Glutamatergic neuron (in vitro differentiated cells): ENCODE data around the gene GNAQ. TPM values are rescaled to one million over a fixed set of nuclear protein-coding genes. Genes with fewer than 3 reads are reported as not detected.

Experiments
- DNase-seq: peaks from one replicate; pipeline ENCODE4 v3.0.0; 2022
- H3K27ac Mint-ChIP-seq: one replicate; pipeline ENCODE4 v1.8.0; 2020; ENCODE audit warnings: mild to moderate bottlenecking, mixed read lengths, inconsistent platforms; ENCODE audit not compliant: unreplicated experiment
- H3K27me3 Mint-ChIP-seq: one replicate; pipeline ENCODE4 v1.8.0; 2020; ENCODE audit warnings: mild to moderate bottlenecking, moderate library complexity, mixed read lengths, inconsistent platforms; ENCODE audit not compliant: unreplicated experiment
- H3K36me3 Mint-ChIP-seq: one replicate; pipeline ENCODE4 v1.8.0; 2020; ENCODE audit warnings: mild to moderate bottlenecking, mixed read lengths, inconsistent platforms; ENCODE audit not compliant: unreplicated experiment
- H3K4me1 Mint-ChIP-seq: one replicate; pipeline ENCODE4 v1.8.0; 2020; ENCODE audit warnings: mild to moderate bottlenecking, low read depth, mixed read lengths, inconsistent platforms; ENCODE audit not compliant: unreplicated experiment
- H3K4me3 Mint-ChIP-seq: one replicate; pipeline ENCODE4 v1.8.0; 2020; ENCODE audit warnings: mild to moderate bottlenecking, mixed read lengths, inconsistent platforms; ENCODE audit not compliant: unreplicated experiment
- H3K9me3 Mint-ChIP-seq: one replicate; pipeline ENCODE4 v1.8.0; 2020; ENCODE audit warnings: mild to moderate bottlenecking, moderate library complexity, mixed read lengths, inconsistent platforms; ENCODE audit not compliant: unreplicated experiment
- total RNA-seq: library from RNA; stranded (reverse); fragmentation: NEBNext Ultra II Directional; extraction: Animal tissue kit (Norgen Biotek cat#: 25700); gene quantifications from one replicate; pipeline ENCODE4 v1.2.1, GENCODE V29; 2021; ENCODE audit not compliant: unreplicated experiment
- TF ChIP-seq, protein P1 (sequence below): fragments of 200-600 bp; sonication (generic); IDR thresholded peaks from one replicate; pipeline ENCODE4 v1.5.0; 2021; ENCODE audit not compliant: partially characterized antibody, unreplicated experiment

GNAQ gene
- total RNA-seq, 1 donor from 2014 or later, result 72.8 TPM

DNA sequence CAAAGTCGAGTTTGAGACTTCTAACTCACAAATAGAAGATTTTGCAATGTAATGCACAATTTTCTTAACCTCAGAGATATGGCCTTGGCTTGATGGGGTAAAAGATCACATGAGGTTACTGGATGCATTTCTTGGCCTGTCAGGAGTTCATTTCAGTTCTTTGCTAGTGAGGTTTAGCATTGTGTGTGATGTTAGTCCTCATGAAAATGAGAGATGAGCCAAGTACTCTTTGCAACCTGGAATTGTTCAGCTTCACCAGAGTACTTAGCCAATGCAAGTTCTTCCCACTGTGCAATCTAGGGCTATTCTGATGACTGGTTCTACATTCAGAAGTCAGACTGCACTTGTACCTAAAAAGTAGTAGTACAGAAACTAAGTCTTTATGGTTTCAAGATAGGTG lies 24.9 kb downstream of the GNAQ start:
- no peak for DNase-seq
- Mint-ChIP-seq H3K4me1 (peaks cover 20% of the 10 kb centered on the region), H3K27ac (no peak overlapping the region), H3K4me3 (no peak overlapping the region), H3K27me3 (no peaks in the 10 kb centered on the region), H3K36me3 (no peaks in the 10 kb centered on the region), H3K9me3 (no peaks in the 10 kb centered on the region)
- TF ChIP-seq, protein P1, sequence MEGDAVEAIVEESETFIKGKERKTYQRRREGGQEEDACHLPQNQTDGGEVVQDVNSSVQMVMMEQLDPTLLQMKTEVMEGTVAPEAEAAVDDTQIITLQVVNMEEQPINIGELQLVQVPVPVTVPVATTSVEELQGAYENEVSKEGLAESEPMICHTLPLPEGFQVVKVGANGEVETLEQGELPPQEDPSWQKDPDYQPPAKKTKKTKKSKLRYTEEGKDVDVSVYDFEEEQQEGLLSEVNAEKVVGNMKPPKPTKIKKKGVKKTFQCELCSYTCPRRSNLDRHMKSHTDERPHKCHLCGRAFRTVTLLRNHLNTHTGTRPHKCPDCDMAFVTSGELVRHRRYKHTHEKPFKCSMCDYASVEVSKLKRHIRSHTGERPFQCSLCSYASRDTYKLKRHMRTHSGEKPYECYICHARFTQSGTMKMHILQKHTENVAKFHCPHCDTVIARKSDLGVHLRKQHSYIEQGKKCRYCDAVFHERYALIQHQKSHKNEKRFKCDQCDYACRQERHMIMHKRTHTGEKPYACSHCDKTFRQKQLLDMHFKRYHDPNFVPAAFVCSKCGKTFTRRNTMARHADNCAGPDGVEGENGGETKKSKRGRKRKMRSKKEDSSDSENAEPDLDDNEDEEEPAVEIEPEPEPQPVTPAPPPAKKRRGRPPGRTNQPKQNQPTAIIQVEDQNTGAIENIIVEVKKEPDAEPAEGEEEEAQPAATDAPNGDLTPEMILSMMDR, result no peak

DNA sequence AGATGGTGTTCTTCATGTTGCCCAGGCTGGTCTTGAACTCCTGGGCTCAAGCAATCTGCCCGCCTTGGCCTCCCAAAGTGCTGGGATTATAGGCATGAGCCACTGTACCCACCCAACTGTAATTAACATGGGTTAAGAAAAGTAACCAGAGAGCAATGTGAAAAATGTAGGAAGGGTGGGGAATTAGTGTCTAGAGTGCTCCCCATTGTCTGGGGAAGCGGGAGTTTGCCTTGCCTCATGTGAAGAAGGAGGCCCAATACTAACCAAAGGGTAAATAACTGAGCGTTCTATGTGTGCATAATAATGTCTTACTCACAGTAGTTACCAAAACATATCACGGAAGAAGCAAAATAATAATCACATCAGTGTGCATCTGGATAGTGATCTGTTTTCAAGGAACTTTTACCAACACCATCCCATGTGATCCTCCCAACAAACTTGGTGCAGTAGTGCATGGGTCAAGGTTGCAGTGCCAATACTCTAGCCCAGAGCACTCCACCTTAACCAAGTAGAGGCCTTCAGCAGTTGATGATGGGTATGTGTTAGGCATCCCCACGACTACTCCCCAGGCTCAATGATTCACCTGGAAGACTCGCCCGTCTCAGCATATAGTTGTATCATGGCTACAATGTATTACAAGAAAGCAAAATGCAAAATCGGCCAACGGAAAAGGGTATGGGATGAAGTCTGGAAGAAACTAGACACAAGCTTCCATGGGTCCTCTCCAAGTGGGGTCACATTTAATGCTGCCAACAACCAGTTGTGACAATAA lies 26.2 kb downstream of the GNAQ start:
- Mint-ChIP-seq H3K27me3 (no peaks in the 10 kb centered on the region), H3K4me3 (no peak overlapping the region), H3K4me1 (peaks cover 20% of the 10 kb centered on the region), H3K27ac (no peak overlapping the region), H3K36me3 (no peaks in the 10 kb centered on the region), H3K9me3 (no peaks in the 10 kb centered on the region)
- no peak for DNase-seq
- TF ChIP-seq, protein P1, result no peak

DNA sequence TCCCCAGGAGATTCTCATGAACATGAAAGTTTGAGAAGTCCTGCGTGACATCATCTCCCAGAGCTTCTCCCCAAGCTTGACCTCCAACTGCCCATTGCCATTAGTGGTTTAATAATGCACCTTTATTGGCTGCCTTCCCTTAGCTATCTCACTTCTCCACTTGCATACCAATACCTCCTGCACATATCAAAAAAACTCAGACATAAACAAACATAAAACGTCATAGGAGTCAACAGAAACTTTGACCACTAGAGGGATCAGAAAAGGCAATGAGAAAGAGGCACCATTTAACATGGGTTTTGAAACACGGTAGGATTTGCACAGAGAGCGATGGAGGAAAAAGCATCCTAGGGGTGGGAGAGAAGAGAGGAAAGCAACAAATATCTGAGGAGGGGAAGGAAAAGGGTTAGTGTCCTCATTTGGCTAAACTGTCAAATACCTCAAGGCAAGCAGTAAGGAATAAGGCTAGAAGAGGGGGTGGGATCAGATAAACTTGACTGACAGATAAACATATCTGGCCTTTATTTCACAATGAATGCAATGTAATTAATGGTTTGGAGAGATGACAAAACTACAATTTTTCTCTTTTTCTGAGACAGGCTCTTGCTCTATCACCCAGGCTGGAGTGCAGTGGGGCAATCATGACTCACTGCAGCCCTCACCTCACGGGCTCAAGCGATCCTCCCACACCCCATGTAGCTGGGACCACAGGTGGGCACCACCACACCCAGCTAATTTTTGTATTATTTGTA lies 27.0 kb downstream of the GNAQ start:
- H3K9me3 Mint-ChIP-seq, result no peaks in the 10 kb centered on the region
- no peaks in the 10 kb centered on the region for H3K36me3 Mint-ChIP-seq
- H3K27ac Mint-ChIP-seq, result no peak overlapping the region
- TF ChIP-seq, protein P1, result peak; percentile 41
- no peak overlapping the region for H3K4me3 Mint-ChIP-seq
- no peak for DNase-seq
- H3K4me1 Mint-ChIP-seq, result peaks cover 17% of the 10 kb centered on the region
- H3K27me3 Mint-ChIP-seq, result no peaks in the 10 kb centered on the region

DNA sequence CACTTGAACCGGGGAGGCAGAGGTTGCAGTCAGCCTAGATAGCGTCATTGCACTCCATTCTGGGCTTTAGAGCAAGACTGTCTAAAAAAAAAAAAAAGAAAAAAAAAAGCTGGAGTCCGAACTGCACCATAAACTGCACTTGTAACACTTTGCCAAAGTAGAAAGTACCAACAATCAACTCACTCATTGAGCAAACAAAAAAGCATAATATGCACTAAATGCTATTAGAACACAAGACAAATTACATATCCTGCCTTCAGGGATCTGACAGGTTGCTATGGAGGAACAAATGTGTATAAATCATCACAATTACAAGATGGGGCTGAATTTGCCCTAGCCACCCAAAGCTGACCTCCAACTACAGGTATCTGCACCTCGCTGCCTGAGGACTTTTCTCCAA lies 27.9 kb downstream of the GNAQ start:
- Mint-ChIP-seq H3K27me3 (no peaks in the 10 kb centered on the region), H3K9me3 (no peaks in the 10 kb centered on the region), H3K36me3 (no peaks in the 10 kb centered on the region), H3K27ac (no peak overlapping the region), H3K4me3 (no peak overlapping the region), H3K4me1 (peaks cover 10% of the 10 kb centered on the region)
- TF ChIP-seq, protein P1, result no peak
- DNase-seq, result no peak
